HUES6 (cell line): ENCODE measurements around the gene POLE4.

Experiments used
- H3K27ac ChIP-seq: 2 replicates; pipeline ENCODE4 v1.7.0; 2013; ENCODE audit warnings: low read depth, mild to moderate bottlenecking, low read length, inconsistent platforms
- H3K27me3 ChIP-seq: 2 replicates; pipeline ENCODE4 v1.6.1; 2013; ENCODE audit warnings: low read length; ENCODE audit not compliant: control insufficient read depth, insufficient read depth
- H3K36me3 ChIP-seq: 2 replicates; pipeline ENCODE4 v1.6.1; 2013; ENCODE audit warnings: low read length; ENCODE audit not compliant: control insufficient read depth, insufficient read depth
- H3K4me1 ChIP-seq: 2 replicates; pipeline ENCODE4 v1.6.1; 2013; ENCODE audit warnings: low read length; ENCODE audit not compliant: control insufficient read depth, insufficient read depth
- H3K4me3 ChIP-seq: 2 replicates; pipeline ENCODE4 v1.5.1; 2013; ENCODE audit warnings: low read depth, low read length
- H3K9ac ChIP-seq: one replicate; pipeline ENCODE4 v1.6.1; 2013; ENCODE audit warnings: mild to moderate bottlenecking, low read length
- H3K9me3 ChIP-seq: 2 replicates; pipeline ENCODE4 v1.6.1; 2013; ENCODE audit warnings: low read depth, low read length; ENCODE audit not compliant: control insufficient read depth, insufficient read depth

Gene POLE4

GRCh38 chr2:75002007-75002406, 43.6 kb downstream of the POLE4 start:
- no peak overlapping the region for H3K4me3 ChIP-seq
- no peak overlapping the region for H3K9ac ChIP-seq

DNA sequence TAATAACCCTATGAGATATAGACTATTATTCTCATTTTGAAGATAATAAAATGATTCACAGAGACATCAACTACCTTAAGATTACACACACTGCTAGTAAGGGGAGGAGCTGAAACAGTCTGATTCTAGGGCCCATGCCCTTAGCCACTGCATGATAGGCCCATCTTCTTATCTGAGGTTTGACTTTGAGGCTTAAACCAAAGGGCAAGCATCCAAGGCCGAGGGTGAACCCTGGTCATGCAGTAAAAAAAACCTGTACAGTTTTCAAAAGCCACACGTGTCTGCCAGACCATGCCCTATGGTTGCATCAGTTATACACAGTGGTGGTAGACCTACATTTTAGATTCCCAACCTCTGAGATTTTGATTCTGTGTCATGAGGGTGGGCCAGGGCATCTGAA, 44.8 kb downstream of the POLE4 start:
- Histone ChIP-seq H3K27ac (no peak overlapping the region), H3K9me3 (peaks cover 5% of the 10 kb centered on the region; the same call in 1 of the 2 replicates), H3K27me3 (no peaks in the 10 kb centered on the region), H3K4me3 (no peak overlapping the region), H3K9ac (no peak overlapping the region), H3K36me3 (no peaks in the 10 kb centered on the region), H3K4me1 (no peaks in the 10 kb centered on the region)

More at GRCh38 chr2:75002007-75002406, 43.6 kb downstream of the POLE4 start:
- Histone ChIP-seq H3K27me3 (no peaks in the 10 kb centered on the region), H3K4me1 (no peaks in the 10 kb centered on the region), H3K36me3 (no peaks in the 10 kb centered on the region), H3K9me3 (peaks cover 5% of the 10 kb centered on the region; the same call in 1 of the 2 replicates), H3K27ac (no peak overlapping the region)

GRCh38 chr2:75003773-75004172, 45.3 kb downstream of the POLE4 start:
- no peaks in the 10 kb centered on the region for H3K4me1 ChIP-seq
- no peak overlapping the region for H3K4me3 ChIP-seq
- H3K27ac ChIP-seq: no peak overlapping the region
- H3K9ac ChIP-seq: no peak overlapping the region
- H3K27me3 ChIP-seq: no peaks in the 10 kb centered on the region
- peaks cover under 1% of the 10 kb centered on the region; the same call in 1 of the 2 replicates for H3K9me3 ChIP-seq
- no peaks in the 10 kb centered on the region for H3K36me3 ChIP-seq

- Histone ChIP-seq H3K4me1 (no peaks in the 10 kb centered on the region), H3K27me3 (no peaks in the 10 kb centered on the region), H3K36me3 (no peaks in the 10 kb centered on the region), H3K4me3 (no peak overlapping the region), H3K27ac (no peak overlapping the region), H3K9me3 (no peaks in the 10 kb centered on the region), H3K9ac (no peak overlapping the region)
These were observed 47.6 kb downstream of the POLE4 start for GRCh38 chr2:75006041-75006440.

GRCh38 chr2:75007061-75007460, 48.6 kb downstream of the POLE4 start:
- H3K27ac ChIP-seq: no peak overlapping the region
- H3K36me3 ChIP-seq: no peaks in the 10 kb centered on the region
- H3K9me3 ChIP-seq: no peaks in the 10 kb centered on the region
- H3K4me1 ChIP-seq: no peaks in the 10 kb centered on the region
- no peak overlapping the region for H3K4me3 ChIP-seq
- no peaks in the 10 kb centered on the region for H3K27me3 ChIP-seq
- no peak overlapping the region for H3K9ac ChIP-seq

GRCh38 chr2:75007819-75008218, 49.4 kb downstream of the POLE4 start:
- Histone ChIP-seq H3K27ac (no peak overlapping the region), H3K4me3 (no peak overlapping the region), H3K9ac (no peak overlapping the region), H3K36me3 (no peaks in the 10 kb centered on the region), H3K9me3 (no peaks in the 10 kb centered on the region), H3K4me1 (no peaks in the 10 kb centered on the region), H3K27me3 (no peaks in the 10 kb centered on the region)

- H3K36me3 ChIP-seq: no peaks in the 10 kb centered on the region
- no peak overlapping the region for H3K4me3 ChIP-seq
- H3K4me1 ChIP-seq: no peaks in the 10 kb centered on the region; the same call in 1 of the 2 replicates
- H3K9me3 ChIP-seq: no peaks in the 10 kb centered on the region
- H3K27ac ChIP-seq: no peak overlapping the region
- no peaks in the 10 kb centered on the region for H3K27me3 ChIP-seq
- H3K9ac ChIP-seq: no peak overlapping the region
These were observed 52.1 kb downstream of the POLE4 start for GRCh38 chr2:75010571-75010970.

- no peak overlapping the region for H3K27ac ChIP-seq
- no peaks in the 10 kb centered on the region for H3K27me3 ChIP-seq
- no peak overlapping the region for H3K4me3 ChIP-seq
- H3K4me1 ChIP-seq: no peaks in the 10 kb centered on the region; the same call in 1 of the 2 replicates
- no peak overlapping the region for H3K9ac ChIP-seq
- no peaks in the 10 kb centered on the region for H3K9me3 ChIP-seq
- H3K36me3 ChIP-seq: no peaks in the 10 kb centered on the region
These were observed 53.6 kb downstream of the POLE4 start for GRCh38 chr2:75012080-75012479.

DNA sequence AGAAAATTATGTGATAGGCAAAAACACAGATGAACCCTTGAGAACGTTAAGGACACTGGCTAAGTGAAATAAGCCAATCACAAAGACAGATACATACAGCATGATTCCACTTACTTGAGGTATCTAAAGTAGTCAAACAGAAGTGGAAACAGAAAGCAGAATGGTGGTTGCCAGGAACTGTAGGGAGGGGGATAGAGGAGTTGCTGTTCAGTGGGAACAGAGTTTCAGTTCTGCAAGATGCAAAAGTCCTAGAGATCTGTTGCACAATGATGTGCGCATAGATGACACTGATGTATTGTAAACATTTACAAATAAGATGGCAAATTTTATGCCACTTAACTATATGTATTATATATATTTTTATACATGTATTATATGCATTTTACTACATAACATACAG, 59.7 kb downstream of the POLE4 start:
- no peaks in the 10 kb centered on the region for H3K27me3 ChIP-seq
- no peaks in the 10 kb centered on the region for H3K9me3 ChIP-seq
- H3K36me3 ChIP-seq: no peaks in the 10 kb centered on the region
- no peak overlapping the region for H3K27ac ChIP-seq
- no peaks in the 10 kb centered on the region; the same call in 1 of the 2 replicates for H3K4me1 ChIP-seq
- no peak overlapping the region for H3K9ac ChIP-seq
- H3K4me3 ChIP-seq: no peak overlapping the region
